Breast epithelium (tissue), 4 donors: ENCODE data around the gene OOSP3. TPM values are rescaled to one million over a fixed set of nuclear protein-coding genes. Genes with fewer than 3 reads are reported as not detected.

Experiments
- DNase-seq, 2 donors: peaks; one replicate each; pipeline ENCODE4 v3.0.0-alpha.2; 2019; ENCODE audit warnings: low spot score in 2 of 2
- H3K27ac ChIP-seq, 2 donors: fragments of 200-600 bp; sonication (generic) in 1 of 2; one replicate each; pipeline ENCODE4 v1.5.1; 2016 to 2019; ENCODE audit warnings: mild to moderate bottlenecking in 1 of 2
- H3K27me3 ChIP-seq, 2 donors: fragments of 200-600 bp; sonication (generic) in 1 of 2; one replicate each; pipeline versions ENCODE4 v1.5.1 to v1.6.0; 2017 to 2019; ENCODE audit warnings: control low read depth in 1 of 2, mild to moderate bottlenecking in 1 of 2
- H3K36me3 ChIP-seq: fragments of 200-600 bp; one replicate; pipeline ENCODE4 v1.5.1; 2019
- H3K4me1 ChIP-seq, 2 donors: fragments of 200-600 bp; sonication (generic); one replicate each; pipeline ENCODE4 v1.5.1; 2016 to 2019; ENCODE audit warnings: control low read depth in 1 of 2
- H3K4me3 ChIP-seq, 3 donors: fragments of 200-600 bp; sonication (generic); 1 replicate in 2 of 3; 2 replicates in 1 of 3; pipeline ENCODE4 v1.5.1; 2016 to 2019; ENCODE audit warnings: mild to moderate bottlenecking in 3 of 3, moderate library complexity in 2 of 3
- H3K9me3 ChIP-seq, 2 donors: fragments of 200-600 bp; sonication (generic) in 1 of 2; one replicate each; pipeline ENCODE4 v1.5.1; 2016 to 2019; ENCODE audit warnings: control low read depth in 1 of 2
- POLR2A ChIP-seq: fragments of 450-650 bp; IDR thresholded peaks from one replicate; pipeline ENCODE4 v1.6.1; 2016; ENCODE audit warnings: antibody characterized with exemption, mild to moderate bottlenecking, moderate library complexity
- POLR2AphosphoS5 ChIP-seq, 3 donors: sonication (generic); formaldehyde crosslinking; IDR thresholded peaks; one replicate each; pipeline ENCODE4 v1.6.1; 2017; ENCODE audit warnings: antibody characterized with exemption in 3 of 3
- intact Hi-C: fragments of 100-400 bp; cut with DNase I; formaldehyde crosslinking; loops from one replicate; pipeline ENCODE4 v1.15.1; 2023; ENCODE audit warnings: low total_unique reads
- total RNA-seq, 3 donors: library from RNA; depleted of rRNA; stranded (reverse); fragments of >200 nt; gene quantifications; one replicate each; pipeline ENCODE4 v1.1.0, GENCODE V29; 2016
- TF ChIP-seq, protein P1 (sequence below), 3 donors: fragments of 450-650 bp; IDR thresholded peaks; one replicate each; pipeline ENCODE4 v1.5.1; 2016 to 2017; ENCODE audit warnings: antibody characterized with exemption in 3 of 3, mild to moderate bottlenecking in 3 of 3, moderate library complexity in 3 of 3

OOSP3 gene
- total RNA-seq, 3 donors from 2014 or later, result not detected

DNA sequence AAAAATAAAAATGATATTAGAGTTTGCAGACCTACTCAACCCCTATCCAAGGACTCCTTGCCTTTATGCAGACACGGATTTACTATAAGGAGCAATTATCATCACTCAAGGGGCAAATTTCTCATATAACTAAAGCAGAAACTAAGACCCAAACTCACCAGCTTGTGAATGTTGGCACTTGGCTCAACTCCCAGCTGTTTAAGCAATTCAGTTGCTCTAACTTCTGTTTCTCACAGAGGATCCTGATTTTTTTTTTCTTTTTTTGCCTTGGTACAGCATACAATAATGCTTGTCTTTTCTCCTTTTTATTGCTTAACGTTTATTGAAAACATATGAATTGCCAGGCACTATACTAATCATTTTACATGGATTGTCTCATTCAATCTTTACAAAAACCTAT lies 23.7 kb upstream of the OOSP3 start:
- no peak for DNase-seq
- Histone ChIP-seq H3K27ac (no peak overlapping the region), H3K27me3 (no peaks in the 10 kb centered on the region), H3K4me3 (no peak overlapping the region), H3K4me1 (no peaks in the 10 kb centered on the region), H3K9me3 (no peaks in the 10 kb centered on the region), H3K36me3 (no peaks in the 10 kb centered on the region)
- TF ChIP-seq, protein P1, sequence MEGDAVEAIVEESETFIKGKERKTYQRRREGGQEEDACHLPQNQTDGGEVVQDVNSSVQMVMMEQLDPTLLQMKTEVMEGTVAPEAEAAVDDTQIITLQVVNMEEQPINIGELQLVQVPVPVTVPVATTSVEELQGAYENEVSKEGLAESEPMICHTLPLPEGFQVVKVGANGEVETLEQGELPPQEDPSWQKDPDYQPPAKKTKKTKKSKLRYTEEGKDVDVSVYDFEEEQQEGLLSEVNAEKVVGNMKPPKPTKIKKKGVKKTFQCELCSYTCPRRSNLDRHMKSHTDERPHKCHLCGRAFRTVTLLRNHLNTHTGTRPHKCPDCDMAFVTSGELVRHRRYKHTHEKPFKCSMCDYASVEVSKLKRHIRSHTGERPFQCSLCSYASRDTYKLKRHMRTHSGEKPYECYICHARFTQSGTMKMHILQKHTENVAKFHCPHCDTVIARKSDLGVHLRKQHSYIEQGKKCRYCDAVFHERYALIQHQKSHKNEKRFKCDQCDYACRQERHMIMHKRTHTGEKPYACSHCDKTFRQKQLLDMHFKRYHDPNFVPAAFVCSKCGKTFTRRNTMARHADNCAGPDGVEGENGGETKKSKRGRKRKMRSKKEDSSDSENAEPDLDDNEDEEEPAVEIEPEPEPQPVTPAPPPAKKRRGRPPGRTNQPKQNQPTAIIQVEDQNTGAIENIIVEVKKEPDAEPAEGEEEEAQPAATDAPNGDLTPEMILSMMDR (IDR thresholded peaks at IDR 0.05), result no peak
- no peak for TF ChIP-seq POLR2AphosphoS5 (IDR thresholded peaks at IDR 0.05)
- no peak for TF ChIP-seq POLR2A
- intact Hi-C loops, result loop anchor here (10.0 kb wide), 1 partner anchor 470 kb away; the partner anchor contains the start of gene MS4A6E

DNA sequence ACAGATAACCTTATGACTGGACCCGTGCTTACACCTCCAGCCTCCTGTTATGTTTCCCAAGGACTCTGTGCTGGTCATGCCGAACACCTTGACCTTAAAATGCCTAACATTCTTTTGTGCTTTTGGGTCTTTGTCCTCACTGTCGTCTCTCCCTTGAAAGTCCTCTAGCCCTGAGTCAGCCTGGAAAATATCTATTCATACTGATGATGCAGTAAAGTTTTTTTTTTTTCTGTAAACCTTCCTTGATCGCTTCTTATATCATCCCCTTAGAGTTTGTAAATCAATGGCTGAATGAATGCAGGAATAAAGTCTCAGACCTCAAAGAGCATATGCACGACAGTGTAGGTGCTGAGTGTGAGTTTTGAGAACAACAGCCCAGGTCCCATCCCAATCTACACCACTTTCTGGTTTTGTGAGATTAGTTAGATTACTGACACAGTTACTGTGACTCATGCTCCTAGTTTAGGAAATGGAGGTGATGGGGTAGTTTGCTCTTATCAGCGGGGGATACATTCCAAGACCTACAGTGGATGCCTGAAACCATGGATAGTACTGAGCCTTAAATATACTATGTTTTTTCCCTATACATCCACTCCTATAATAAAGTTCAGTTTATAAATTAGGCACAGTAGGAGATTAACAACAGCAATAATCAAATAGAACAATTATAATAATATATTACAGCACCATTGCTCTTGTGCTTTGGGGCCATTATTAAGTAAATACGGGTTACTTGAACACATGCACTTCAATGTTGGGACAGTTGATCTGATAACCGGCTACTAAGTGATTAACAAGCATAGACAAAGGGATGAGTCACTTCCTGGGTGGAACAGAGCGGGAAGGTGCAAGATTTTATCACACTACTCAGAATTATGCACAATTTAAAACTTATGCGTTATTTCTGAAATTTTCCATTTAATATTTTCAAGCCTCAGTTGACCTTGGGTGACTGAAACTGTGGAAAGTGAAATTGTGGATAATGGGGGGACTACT lies 20.8 kb upstream of the OOSP3 start:
- TF ChIP-seq POLR2A (no peak), POLR2AphosphoS5 (IDR thresholded peaks at IDR 0.05) (no peak)
- no peak overlapping the region for H3K27ac ChIP-seq
- H3K36me3 ChIP-seq, result no peaks in the 10 kb centered on the region
- no peaks in the 10 kb centered on the region for H3K9me3 ChIP-seq
- no peak for DNase-seq
- no peak overlapping the region for H3K4me3 ChIP-seq
- intact Hi-C loops, result loop anchor here (10.0 kb wide), 1 partner anchor 467 kb away; the partner anchor contains the start of gene MS4A6E
- no peaks in the 10 kb centered on the region for H3K4me1 ChIP-seq
- no peaks in the 10 kb centered on the region for H3K27me3 ChIP-seq

DNA sequence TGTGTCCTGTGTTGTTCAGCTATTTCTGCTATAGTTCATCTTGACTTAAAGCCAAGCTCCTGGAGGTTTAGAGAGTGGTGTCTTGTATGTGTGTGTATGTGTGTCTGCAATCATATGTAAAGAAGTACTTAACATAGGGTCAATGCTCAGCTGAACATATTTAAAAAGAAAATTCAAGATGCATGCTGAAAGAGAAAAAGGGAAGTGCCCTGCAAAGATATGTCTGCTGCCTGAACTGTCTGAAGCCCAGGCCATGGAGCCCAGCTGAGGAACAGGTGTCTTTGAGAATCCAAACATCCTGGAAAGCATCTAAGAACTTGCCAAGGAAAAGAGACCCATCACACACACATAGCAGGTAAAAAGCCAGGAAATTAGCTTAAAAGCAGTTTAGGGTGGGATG lies 18.9 kb upstream of the OOSP3 start:
- Histone ChIP-seq H3K4me3 (no peak overlapping the region), H3K9me3 (no peaks in the 10 kb centered on the region), H3K4me1 (no peaks in the 10 kb centered on the region), H3K36me3 (no peaks in the 10 kb centered on the region), H3K27ac (no peak overlapping the region), H3K27me3 (no peaks in the 10 kb centered on the region)
- intact Hi-C loops, result loop anchor here (10.0 kb wide), 1 partner anchor 465 kb away; the partner anchor contains the start of gene MS4A6E
- DNase-seq, result no peak
- TF ChIP-seq, protein P1 (IDR thresholded peaks at IDR 0.05), result no peak
- no peak for TF ChIP-seq POLR2AphosphoS5 (IDR thresholded peaks at IDR 0.05)
- no peak for TF ChIP-seq POLR2A

DNA sequence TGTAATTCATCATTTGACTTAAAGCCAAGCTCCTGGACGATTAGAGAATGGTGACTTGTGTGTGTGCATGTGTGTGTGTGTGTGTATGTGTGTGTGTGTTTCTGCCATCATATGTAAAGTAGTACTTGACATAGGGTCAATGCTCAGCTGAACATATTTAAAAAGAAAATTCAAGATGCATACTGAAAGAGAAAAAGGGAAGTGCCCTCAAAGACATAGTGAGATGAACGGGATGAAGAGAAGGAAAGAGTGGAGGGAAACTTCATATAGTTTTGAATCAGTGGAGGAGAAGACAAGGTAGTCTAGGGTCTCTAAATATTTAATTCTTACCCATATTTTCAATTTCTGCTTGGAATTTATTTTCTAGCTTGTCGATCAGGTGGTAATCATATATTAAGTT lies 16.3 kb upstream of the OOSP3 start:
- TF ChIP-seq POLR2AphosphoS5 (IDR thresholded peaks at IDR 0.05) (no peak), POLR2A (no peak)
- TF ChIP-seq, protein P1 (IDR thresholded peaks at IDR 0.05), result no peak
- no peaks in the 10 kb centered on the region for H3K36me3 ChIP-seq
- no peak overlapping the region for H3K4me3 ChIP-seq
- no peak overlapping the region for H3K27ac ChIP-seq
- intact Hi-C loops, result no loop called here
- no peaks in the 10 kb centered on the region for H3K27me3 ChIP-seq
- no peaks in the 10 kb centered on the region for H3K4me1 ChIP-seq
- no peak for DNase-seq
- H3K9me3 ChIP-seq, result no peaks in the 10 kb centered on the region

DNA sequence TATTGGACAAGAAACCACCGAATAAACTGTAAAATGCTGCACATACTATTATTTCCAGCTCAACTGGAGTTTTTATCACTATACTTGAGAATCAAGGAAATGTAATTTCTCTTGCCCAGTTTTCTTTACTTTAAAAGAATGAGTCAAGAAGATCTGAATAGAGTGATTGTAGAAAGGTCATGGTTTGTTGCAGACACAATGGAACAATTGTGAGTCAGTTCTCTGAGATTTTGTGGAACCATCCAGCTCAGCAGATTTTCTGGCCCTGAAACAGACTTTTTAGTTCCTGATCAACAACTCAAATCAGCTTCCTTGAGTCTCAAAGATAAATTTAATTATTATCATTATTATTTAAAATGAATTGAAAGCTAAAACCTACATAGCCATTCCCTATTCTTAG lies 13.6 kb upstream of the OOSP3 start:
- no peak overlapping the region for H3K4me3 ChIP-seq
- peak overlapping the region; percentile 72 to 74 for H3K27ac ChIP-seq
- no peaks in the 10 kb centered on the region for H3K27me3 ChIP-seq
- no peak for DNase-seq
- H3K9me3 ChIP-seq, result no peaks in the 10 kb centered on the region
- H3K36me3 ChIP-seq, result no peaks in the 10 kb centered on the region
- no peaks in the 10 kb centered on the region for H3K4me1 ChIP-seq
- intact Hi-C loops, result no loop called here
- TF ChIP-seq, protein P1 (IDR thresholded peaks at IDR 0.05), result no peak
- TF ChIP-seq POLR2AphosphoS5 (IDR thresholded peaks at IDR 0.05), result no peak
- no peak for TF ChIP-seq POLR2A
